Hepatocyte (in vitro differentiated cells): ENCODE measurements around the gene TM7SF3. TPM values are rescaled to one million over a fixed set of nuclear protein-coding genes. Genes with fewer than 3 reads are reported as not detected.

Experiments
- DNase-seq: peaks from one replicate; pipeline ENCODE4 v3.0.0-alpha.2; 2016; ENCODE audit warnings: low spot score
- H2AFZ ChIP-seq: fragments of 200-600 bp; sonication (generic); 2 replicates; pipeline ENCODE4 v1.6.0; 2016; ENCODE audit warnings: antibody characterized with exemption, mild to moderate bottlenecking
- H3K27ac ChIP-seq: fragments of 200-600 bp; sonication (generic); 2 replicates; pipeline ENCODE4 v1.5.1; 2016; ENCODE audit warnings: mild to moderate bottlenecking
- H3K27me3 ChIP-seq: fragments of 200-600 bp; sonication (generic); 2 replicates; pipeline ENCODE4 v1.6.1; 2016
- H3K36me3 ChIP-seq: fragments of 200-600 bp; sonication (generic); replicated peaks from 2 replicates; pipeline ENCODE4 v1.5.1; 2016; ENCODE audit warnings: low read depth; ENCODE audit not compliant: insufficient read depth
- H3K4me1 ChIP-seq: fragments of 200-600 bp; sonication (generic); 2 replicates; pipeline ENCODE4 v1.5.1; 2016; ENCODE audit warnings: mild to moderate bottlenecking, moderate library complexity; ENCODE audit not compliant: insufficient read depth
- H3K4me2 ChIP-seq: fragments of 200-600 bp; sonication (generic); 2 replicates; pipeline ENCODE4 v1.6.0; 2016
- H3K4me3 ChIP-seq: fragments of 200-600 bp; sonication (generic); 2 replicates; pipeline ENCODE4 v1.5.1; 2016; ENCODE audit warnings: mild to moderate bottlenecking
- H3K79me2 ChIP-seq: fragments of 200-600 bp; sonication (generic); 2 replicates; pipeline ENCODE4 v1.6.0; 2017; ENCODE audit warnings: mild to moderate bottlenecking
- H3K9me2 ChIP-seq: fragments of 200-600 bp; sonication (generic); replicated peaks from 2 replicates; pipeline ENCODE4 v1.6.0; 2017; ENCODE audit warnings: mild to moderate bottlenecking; ENCODE audit not compliant: insufficient read depth
- H3K9me3 ChIP-seq: fragments of 200-600 bp; sonication (generic); 2 replicates; pipeline ENCODE4 v1.5.1; 2016; ENCODE audit warnings: low read depth, mild to moderate bottlenecking
- H4K20me1 ChIP-seq: fragments of 200-600 bp; sonication (generic); 2 replicates; pipeline ENCODE4 v1.6.0; 2016; ENCODE audit warnings: mild to moderate bottlenecking; ENCODE audit not compliant: insufficient read depth, poor library complexity, severe bottlenecking
- CTCF ChIP-seq: fragments of 200-600 bp; sonication (generic); IDR thresholded peaks from 2 replicates; pipeline ENCODE4 v1.5.1; 2016; ENCODE audit warnings: antibody characterized with exemption, mild to moderate bottlenecking; ENCODE audit not compliant: poor library complexity
- EZH2 ChIP-seq: fragments of 200-600 bp; sonication (generic); IDR thresholded peaks from 2 replicates; pipeline ENCODE4 v1.6.1; 2016; ENCODE audit warnings: antibody characterized with exemption, mild to moderate bottlenecking, borderline replicate concordance
- EZH2phosphoT487 ChIP-seq: fragments of 200-600 bp; sonication (generic); IDR thresholded peaks from one replicate; pipeline ENCODE4 v1.6.1; 2018; ENCODE audit warnings: antibody characterized with exemption, mild to moderate bottlenecking, low read depth, moderate library complexity; ENCODE audit not compliant: unreplicated experiment, severe bottlenecking
- WGBS: methylation state at CpG from one replicate; pipeline ENCODE4 v1.1.6; 2016; ENCODE audit warnings: low lambda C conversion rate; ENCODE audit errors: missing lambda C conversion rate; 5-methylcytosine and 5-hydroxymethylcytosine counted together
- polyA plus RNA-seq: library from polyadenylated mRNA; unstranded; fragments of >200 nt; fragmentation: Nextera tagmentation; extraction: Ambion mirVana; gene quantifications from 2 replicates; pipeline ENCODE4 v1.2.1, GENCODE V29; 2016
- total RNA-seq: library from RNA; depleted of rRNA; stranded (reverse); fragments of >200 nt; gene quantifications from 2 replicates; pipeline ENCODE4 v1.2.3, GENCODE V29; 2014

TM7SF3 gene
- total and polyA plus RNA-seq, 2 experiments from 2014 or later, result 41.2 to 52.1 TPM

GRCh38 chr12:27008081-27008480 lies 6.1 kb downstream of the TM7SF3 start:
- Histone ChIP-seq H3K27ac (no peak overlapping the region), H3K79me2 (peaks cover 75% of the 10 kb centered on the region), H3K4me2 (no peak overlapping the region), H3K27me3 (no peaks in the 10 kb centered on the region), H3K9me3 (no peaks in the 10 kb centered on the region), H3K9me2 (no peaks in the 10 kb centered on the region), H4K20me1 (no peaks in the 10 kb centered on the region), H3K4me3 (no peak overlapping the region), H3K4me1 (peaks cover 14% of the 10 kb centered on the region), H2AFZ (no peak overlapping the region), H3K36me3 (no peaks in the 10 kb centered on the region)
- no peak for TF ChIP-seq CTCF
- TF ChIP-seq EZH2phosphoT487, result no peak
- TF ChIP-seq EZH2, result no peak
- WGBS, result 91% methylated on average over 5 of the region's 5 CpGs
- DNase-seq, result no peak

GRCh38 chr12:27006797-27007467 lies 7.3 kb downstream of the TM7SF3 start:
- H3K79me2 ChIP-seq, result peaks cover 70% of the 10 kb centered on the region
- no peaks in the 10 kb centered on the region for H4K20me1 ChIP-seq
- H3K4me3 ChIP-seq, result no peak overlapping the region
- no peaks in the 10 kb centered on the region for H3K9me3 ChIP-seq
- no peak overlapping the region for H3K27ac ChIP-seq
- H3K36me3 ChIP-seq, result no peaks in the 10 kb centered on the region
- no peak for DNase-seq
- no peaks in the 10 kb centered on the region for H3K27me3 ChIP-seq
- no peak overlapping the region for H2AFZ ChIP-seq
- no peak overlapping the region for H3K4me2 ChIP-seq
- TF ChIP-seq EZH2phosphoT487, result no peak
- TF ChIP-seq CTCF, result no peak
- TF ChIP-seq EZH2, result no peak
- no peaks in the 10 kb centered on the region for H3K9me2 ChIP-seq
- WGBS, result 79% methylated on average over 2 of the region's 2 CpGs
- H3K4me1 ChIP-seq, result peaks cover 10% of the 10 kb centered on the region

GRCh38 chr12:27005495-27005894 lies 8.7 kb downstream of the TM7SF3 start:
- H3K36me3 ChIP-seq, result no peaks in the 10 kb centered on the region
- no peak overlapping the region for H3K4me3 ChIP-seq
- H3K4me1 ChIP-seq, result peaks cover 10% of the 10 kb centered on the region
- WGBS, result 100% methylated on average over 2 of the region's 2 CpGs
- TF ChIP-seq EZH2phosphoT487 (no peak), EZH2 (no peak), CTCF (no peak)
- H3K9me2 ChIP-seq, result no peaks in the 10 kb centered on the region
- no peak overlapping the region for H3K4me2 ChIP-seq
- H2AFZ ChIP-seq, result no peak overlapping the region
- H3K27me3 ChIP-seq, result no peaks in the 10 kb centered on the region
- peaks cover 60% of the 10 kb centered on the region for H3K79me2 ChIP-seq
- H3K27ac ChIP-seq, result no peak overlapping the region
- DNase-seq, result no peak
- H4K20me1 ChIP-seq, result no peaks in the 10 kb centered on the region
- no peaks in the 10 kb centered on the region for H3K9me3 ChIP-seq
